Posterior vena cava (tissue), 2 donors: ENCODE measurements around the gene NKX1-2. TPM values are rescaled to one million over a fixed set of nuclear protein-coding genes. Genes with fewer than 3 reads are reported as not detected.
"Not testable (repeated sequence)": the region's sequence is repeated elsewhere in the genome, so short reads cannot be mapped to it uniquely, and the experiment has no call there.

ENCODE experiments used
- DNase-seq: peaks from one replicate; pipeline ENCODE4 v3.0.0-alpha.2; 2020; ENCODE audit warnings: low spot score
- intact Hi-C, 2 donors: fragments of 100-400 bp; cut with DNase I; formaldehyde crosslinking; loops; one replicate each; pipeline versions ENCODE4 v1.14.1 to v1.14.2; 2022 to 2023
- total RNA-seq, 2 donors: library from RNA; stranded (reverse); fragmentation: NEBNext Ultra II Directional; extraction: Animal tissue kit (Norgen Biotek cat#: 25700); gene quantifications; one replicate each; pipeline ENCODE4 v1.2.1, GENCODE V29; 2021
- donor health status: DM: yes; HTN: yes; CAD: no.
- donor health status: DM: yes; HTN: yes; CAD: no.

The NKX1-2 gene
- total RNA-seq, 2 donors from 2014 or later: not detected

DNA sequence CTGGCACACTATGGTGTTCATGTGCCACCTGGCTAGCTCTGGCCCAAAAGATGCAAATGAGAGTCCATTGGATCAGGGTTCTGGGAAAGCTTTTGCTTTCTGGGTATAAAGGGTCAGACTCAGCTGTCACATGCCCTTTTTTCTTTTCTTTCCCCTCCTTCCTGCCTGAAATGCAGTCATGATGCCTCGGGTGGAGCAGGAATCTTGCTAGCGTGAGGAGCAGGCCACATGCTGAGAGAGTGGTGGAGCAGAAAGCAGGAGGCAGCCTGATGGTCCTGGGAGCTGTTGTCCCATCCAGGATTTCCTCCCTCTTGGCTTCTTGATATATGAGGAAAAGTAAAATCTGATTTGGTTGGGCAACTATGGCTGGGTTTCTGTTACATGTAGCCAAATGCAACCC lies 9.1 kb upstream of the NKX1-2 start:
- DNase-seq: peak; percentile 20
- intact Hi-C loops: no loop called here

GRCh38 chr10:124458473-124458872 lies 8.6 kb upstream of the NKX1-2 start:
- intact Hi-C loops: no loop called here
- no peak for DNase-seq

DNA sequence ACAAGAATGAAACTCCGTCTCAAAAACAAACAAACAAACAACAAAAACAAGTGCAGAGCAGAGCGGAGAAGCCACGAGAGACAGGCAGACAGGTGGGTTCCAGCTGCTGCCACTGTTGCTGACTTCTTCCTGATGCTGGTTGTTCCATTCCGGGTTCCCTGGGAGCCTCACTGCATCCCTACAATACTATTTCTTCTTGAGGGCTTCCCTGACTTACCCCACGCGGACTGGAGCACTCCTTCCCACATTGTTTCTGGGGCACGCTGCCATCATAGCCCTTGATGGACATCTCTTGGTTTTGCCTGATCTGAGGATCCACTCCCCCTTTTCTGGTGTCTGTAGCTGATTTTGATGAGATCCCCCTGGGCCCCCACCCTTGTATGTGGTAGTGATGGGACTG lies 5.6 kb upstream of the NKX1-2 start:
- intact Hi-C loops: no loop called here
- peak; percentile 56 for DNase-seq

GRCh38 chr10:124453960-124454610 lies 4.2 kb upstream of the NKX1-2 start:
- intact Hi-C loops: loop anchor here in 1 of 2 donors (5.0 kb wide), 1 partner anchor 878 kb away; no protein-coding TSS in a partner anchor
- DNase-seq: no peak

GRCh38 chr10:124451276-124451675 lies 1.4 kb upstream of the NKX1-2 start:
- intact Hi-C loops: loop anchor here in 1 of 2 donors (5.0 kb wide), 1 partner anchor 881 kb away; no protein-coding TSS in a partner anchor
- DNase-seq: peak; percentile 6

DNA sequence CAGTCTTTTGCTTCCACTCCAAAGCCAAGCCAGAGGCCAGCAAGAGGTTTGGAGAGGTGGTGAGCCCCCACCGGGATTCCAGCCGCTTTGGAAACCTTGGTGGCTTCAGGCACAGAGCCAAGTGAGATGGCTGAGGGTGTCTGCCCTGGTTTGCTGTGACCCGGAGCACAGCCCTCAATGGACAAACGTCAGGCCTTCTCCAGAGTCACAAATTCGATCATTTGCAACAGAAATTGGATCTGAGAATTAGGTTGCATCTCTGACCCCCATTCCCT lies 885 bp upstream of the NKX1-2 start:
- intact Hi-C loops: loop anchor here in 1 of 2 donors (5.0 kb wide), 1 partner anchor 882 kb away; no protein-coding TSS in a partner anchor

GRCh38 chr10:124449170-124450011 lies 444 bp downstream of the NKX1-2 start:
- peak; percentile 70 for DNase-seq
- intact Hi-C loops: loop anchor here in 1 of 2 donors (5.0 kb wide), 1 partner anchor 883 kb away; no protein-coding TSS in a partner anchor

More for the DNA sequence above, 885 bp upstream of the NKX1-2 start:
- DNase-seq: peak; percentile 28

- intact Hi-C loops: no loop called here
- peak; percentile 69 for DNase-seq
Measured at GRCh38 chr10:124448696-124449169, 1.1 kb downstream of the NKX1-2 start.

GRCh38 chr10:124447751-124448466 lies 1.9 kb downstream of the NKX1-2 start:
- peak; percentile 72 for DNase-seq
- intact Hi-C loops: no loop called here

DNA sequence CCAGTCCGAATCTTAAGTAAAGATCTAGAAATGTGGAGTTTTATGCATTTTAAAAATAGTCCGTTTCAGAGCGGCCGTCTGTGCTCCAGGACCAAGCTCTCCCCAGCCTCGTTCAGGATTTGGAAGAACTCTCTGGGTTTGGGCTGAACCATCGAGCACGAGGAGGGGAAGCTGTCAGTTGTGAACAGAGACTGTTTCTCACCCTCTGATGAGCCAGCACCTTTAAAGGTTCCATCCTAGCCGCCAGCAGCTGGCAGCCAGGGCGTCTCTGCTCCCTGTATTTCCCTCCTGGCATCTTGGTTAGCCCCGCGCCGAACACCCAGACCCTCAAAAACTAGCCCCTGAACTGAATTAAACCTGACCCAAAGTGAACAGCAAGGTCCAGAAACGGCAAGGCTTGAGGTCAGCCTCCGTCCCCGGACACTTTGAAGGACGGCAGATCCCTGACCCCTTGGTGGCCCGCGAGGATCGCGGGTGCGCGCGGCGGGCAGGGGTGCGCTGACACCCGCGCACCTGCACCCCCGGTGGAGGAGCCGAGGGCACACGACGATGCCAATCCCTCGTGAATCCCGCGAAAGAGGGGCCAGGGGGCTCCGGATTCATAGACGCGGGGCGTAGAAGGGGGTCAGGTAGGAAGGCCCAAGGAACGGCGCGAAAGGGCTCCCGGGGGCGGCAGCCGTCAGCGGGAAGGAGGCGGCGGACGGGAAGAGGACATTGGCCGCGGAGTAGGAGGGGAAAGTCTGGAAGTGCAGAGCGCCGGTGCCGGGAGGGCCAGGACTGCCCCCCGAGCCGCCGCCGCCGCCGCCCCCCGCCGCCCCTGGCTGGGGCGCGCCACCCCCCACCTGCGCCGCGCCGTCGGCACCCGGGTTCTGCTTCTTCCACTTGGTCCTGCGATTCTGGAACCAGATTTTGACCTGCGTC lies 2.7 kb downstream of the NKX1-2 start:
- DNase-seq: peak; percentile 61
- intact Hi-C loops: no loop called here

GRCh38 chr10:124441694-124442093 lies 8.1 kb downstream of the NKX1-2 start:
- intact Hi-C loops, DNase-seq: not testable (repeated sequence)

GRCh38 chr10:124436191-124436638 lies 13.6 kb downstream of the NKX1-2 start:
- intact Hi-C loops: no loop called here
- DNase-seq: no peak

GRCh38 chr10:124435683-124436082 lies 14.2 kb downstream of the NKX1-2 start:
- intact Hi-C loops: not testable (repeated sequence)

DNA sequence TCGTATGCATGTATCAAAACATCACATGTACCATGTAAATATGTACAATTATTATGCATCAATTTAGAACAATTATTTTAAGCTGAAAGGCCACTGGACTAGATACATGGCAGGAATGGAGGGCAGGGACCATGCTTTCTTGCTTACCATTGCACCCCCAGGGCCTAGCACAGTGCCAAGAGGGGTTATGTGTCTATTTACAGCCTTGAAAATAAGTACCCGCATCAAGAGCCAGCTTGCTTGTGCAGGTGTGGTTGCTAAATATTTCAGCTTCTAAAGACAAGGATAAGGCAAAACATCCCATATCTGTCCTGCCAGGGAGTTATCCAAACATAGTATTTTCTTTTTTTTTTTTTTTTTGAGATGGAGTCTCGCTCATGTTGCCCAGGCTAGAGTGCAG lies 16.4 kb downstream of the NKX1-2 start:
- intact Hi-C loops: no loop called here

More at GRCh38 chr10:124435683-124436082, 14.2 kb downstream of the NKX1-2 start:
- not testable (repeated sequence) for DNase-seq

DNA sequence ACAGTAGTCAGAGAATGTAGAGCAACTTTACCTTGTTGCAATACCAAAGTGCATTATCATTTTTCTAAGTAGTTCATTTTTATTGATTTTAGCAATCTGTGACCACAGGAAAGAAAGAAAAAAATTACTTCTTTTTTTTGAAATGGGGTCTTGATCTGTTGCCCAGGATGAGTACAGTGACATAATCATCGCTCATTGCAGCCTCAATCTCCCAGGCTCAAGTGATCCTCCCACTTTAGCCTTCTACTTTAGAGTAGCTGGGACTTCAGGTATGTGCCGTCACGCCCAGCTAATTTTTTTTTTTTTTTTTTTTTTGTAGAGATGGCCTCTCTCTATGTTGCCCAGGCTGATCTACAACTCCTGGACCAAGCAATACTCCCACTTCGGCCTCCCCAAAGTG lies 19.8 kb downstream of the NKX1-2 start:
- intact Hi-C loops: no loop called here

More for the DNA sequence above, 16.4 kb downstream of the NKX1-2 start:
- DNase-seq: no peak

DNA sequence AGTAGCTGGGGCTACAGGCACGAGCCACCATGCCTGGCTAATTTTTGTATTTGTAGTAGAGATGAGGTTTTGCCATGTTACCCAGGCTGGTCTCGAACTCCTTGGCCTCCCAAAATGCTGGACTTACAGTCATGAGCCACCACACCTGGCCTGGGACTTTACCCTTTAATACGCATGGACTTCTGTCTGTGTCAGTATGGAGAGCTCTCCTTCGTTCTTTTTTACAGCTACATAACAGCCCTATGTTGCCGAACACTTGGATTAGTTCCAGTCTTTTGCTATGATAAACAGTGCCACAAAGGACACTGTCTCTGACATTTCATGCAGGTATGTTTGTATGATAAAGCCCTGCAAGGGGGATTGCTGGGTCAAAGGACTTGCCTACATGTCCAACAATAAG lies 20.3 kb downstream of the NKX1-2 start:
- no peak for DNase-seq
- intact Hi-C loops: no loop called here

More for the DNA sequence above, 19.8 kb downstream of the NKX1-2 start:
- no peak for DNase-seq

DNA sequence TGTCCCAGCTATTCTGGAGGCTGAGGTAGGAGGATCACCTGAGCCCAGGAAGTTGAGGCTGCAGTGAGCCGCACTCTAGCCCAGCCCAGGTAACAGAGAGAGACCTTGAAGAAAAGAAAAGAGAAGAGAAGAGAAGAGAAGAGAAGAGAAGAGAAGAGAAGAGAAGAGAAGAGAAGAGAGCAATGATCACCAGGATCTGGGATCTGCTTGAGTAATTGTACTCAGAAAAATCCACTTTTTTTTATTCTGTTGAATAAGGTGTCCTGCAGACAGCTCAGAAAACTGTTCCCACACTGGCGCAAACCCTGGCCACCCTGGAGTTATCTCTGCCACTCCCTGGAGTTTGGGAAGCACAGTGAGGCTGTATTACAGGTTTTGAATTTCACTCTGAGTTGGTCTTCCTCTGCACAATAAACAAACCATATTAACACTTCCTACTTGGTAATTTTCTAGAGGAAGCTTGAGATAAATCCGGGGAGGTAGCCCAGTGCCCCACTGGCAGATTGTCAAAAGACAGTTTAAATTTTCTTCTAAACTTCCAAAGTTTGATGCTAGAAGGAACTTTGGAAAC lies 21.5 kb downstream of the NKX1-2 start:
- intact Hi-C loops: no loop called here
- DNase-seq: no peak

DNA sequence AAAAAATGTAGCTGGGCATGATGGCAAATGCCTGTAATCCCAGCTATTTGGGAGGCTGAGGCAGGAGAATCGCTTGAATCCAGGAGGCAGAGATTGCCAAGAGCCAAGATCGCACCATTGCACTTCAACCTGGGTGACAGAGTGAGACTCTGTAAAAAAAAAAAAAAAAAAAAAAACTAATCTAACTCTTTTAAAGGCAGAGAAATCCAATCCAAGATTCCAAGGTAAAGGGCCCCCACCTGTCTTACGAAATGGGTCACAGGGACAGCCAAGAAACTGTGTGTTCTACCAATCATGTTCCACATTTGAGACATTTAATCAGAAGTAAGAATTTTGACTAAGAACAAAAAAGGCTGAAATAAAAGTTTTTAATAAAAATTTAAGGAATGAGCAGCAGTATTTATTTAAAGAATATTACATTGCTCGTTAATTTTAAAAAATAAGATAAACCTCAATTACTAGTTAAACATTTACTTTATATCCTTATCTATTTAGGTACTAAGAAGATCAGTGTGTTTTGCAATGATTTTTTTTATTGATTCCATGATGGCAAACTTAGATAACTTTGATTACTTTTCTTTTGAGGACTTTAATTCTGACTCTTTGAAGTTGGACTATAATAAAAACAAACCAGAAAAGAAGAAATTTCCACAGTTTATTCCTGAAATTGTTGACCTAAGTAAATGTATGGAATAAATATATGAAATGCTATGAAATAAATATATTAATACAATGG lies 24.4 kb downstream of the NKX1-2 start:
- no peak for DNase-seq
- intact Hi-C loops: no loop called here
